HG02938 (cell line): ENCODE measurements around the gene PARD3.

Source experiments
- ATAC-seq: cut with Tn5 transposase; IDR thresholded peaks from one replicate; pipeline ENCODE4 v1.9.1; 2021; ENCODE audit warnings: mild to moderate bottlenecking, moderate library complexity; ENCODE audit not compliant: unreplicated experiment

PARD3 gene

GRCh38 chr10:34479520-34480179 is 335.4 kb downstream of the PARD3 start:
- no peak for ATAC-seq

- ATAC-seq = no peak
Measured at GRCh38 chr10:34477249-34477648, 337.8 kb downstream of the PARD3 start.

GRCh38 chr10:34476608-34477007 is 338.5 kb downstream of the PARD3 start:
- ATAC-seq = no peak

GRCh38 chr10:34475786-34476185 is 339.3 kb downstream of the PARD3 start:
- ATAC-seq = no peak

GRCh38 chr10:34475274-34475646 is 339.8 kb downstream of the PARD3 start:
- ATAC-seq = no peak

GRCh38 chr10:34474555-34475273 is 340.4 kb downstream of the PARD3 start:
- no peak for ATAC-seq

GRCh38 chr10:34474009-34474376 is 341.1 kb downstream of the PARD3 start:
- no peak for ATAC-seq

GRCh38 chr10:34473174-34474008 is 341.7 kb downstream of the PARD3 start:
- no peak for ATAC-seq

GRCh38 chr10:34470307-34470706 is 344.8 kb downstream of the PARD3 start:
- ATAC-seq = no peak

GRCh38 chr10:34469446-34469845 is 345.6 kb downstream of the PARD3 start:
- no peak for ATAC-seq

- no peak for ATAC-seq
Measured at GRCh38 chr10:34467902-34468301, 347.2 kb downstream of the PARD3 start.

GRCh38 chr10:34467364-34467763 is 347.7 kb downstream of the PARD3 start:
- ATAC-seq = no peak

- no peak for ATAC-seq
Measured at GRCh38 chr10:34465678-34466077, 349.4 kb downstream of the PARD3 start.

GRCh38 chr10:34464591-34464990 is 350.5 kb downstream of the PARD3 start:
- ATAC-seq = no peak

- ATAC-seq = no peak
Measured at GRCh38 chr10:34464000-34464399, 351.1 kb downstream of the PARD3 start.

- no peak for ATAC-seq
Measured at GRCh38 chr10:34462993-34463392, 352.1 kb downstream of the PARD3 start.

- ATAC-seq = no peak
Measured at GRCh38 chr10:34462056-34462455, 353.0 kb downstream of the PARD3 start.

GRCh38 chr10:34454590-34455261 is 360.4 kb downstream of the PARD3 start:
- ATAC-seq = no peak

- ATAC-seq = no peak
Measured at GRCh38 chr10:34449836-34450235, 365.3 kb downstream of the PARD3 start.

- no peak for ATAC-seq
Measured at GRCh38 chr10:34446049-34446448, 369.0 kb downstream of the PARD3 start.
